Measurements from ENCODE around the gene NTMT1.

Gene NTMT1

DNA sequence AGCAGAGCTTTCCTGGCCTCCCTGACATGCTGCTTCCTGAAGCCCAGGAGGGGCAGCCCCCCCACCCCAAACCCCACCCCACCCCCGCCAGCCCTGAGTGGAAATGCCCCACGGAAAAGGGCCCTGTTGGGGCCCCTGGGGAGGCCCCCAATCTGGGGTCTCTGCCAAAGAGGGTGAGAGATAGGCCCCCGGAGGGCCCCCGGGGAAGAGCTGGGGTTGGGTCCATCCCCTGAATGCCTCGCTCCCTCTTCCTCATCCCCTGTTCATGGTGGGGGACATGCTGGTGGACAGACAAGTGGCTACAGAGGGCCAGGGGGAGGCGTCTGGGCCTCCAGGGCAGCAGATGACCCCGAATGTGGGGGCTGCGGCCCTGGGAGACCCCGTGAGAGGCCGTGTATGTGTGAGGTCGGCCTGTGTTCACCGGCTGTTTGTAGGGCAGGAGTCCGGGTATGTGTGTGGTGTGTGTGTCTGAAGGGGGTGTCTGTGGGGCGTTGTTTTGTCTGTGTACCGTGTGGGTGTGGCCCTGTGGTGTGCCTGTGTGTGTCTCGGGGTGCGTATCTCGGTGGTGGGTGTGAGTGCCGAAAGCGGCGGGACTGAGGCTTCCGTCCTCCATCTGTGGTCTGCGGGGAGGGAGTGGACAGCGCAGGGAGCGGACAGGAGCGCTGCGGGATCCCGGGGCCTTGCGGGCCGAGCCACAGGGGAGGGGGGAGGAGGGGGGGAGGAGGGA, 16.3 kb upstream of the NTMT1 start:
- Histone ChIP-seq H3K36me3 (ENCODE audit: insufficient read depth, low read length) (no peaks in the 10 kb centered on the region), H4K20me1 (ENCODE audit: insufficient read depth, low read length, poor library complexity, severe bottlenecking) (no peaks in the 10 kb centered on the region), H3F3A (ENCODE audit: low read depth) (no peaks in the 10 kb centered on the region), H3K4me2 (ENCODE audit: low read depth, low read length, poor library complexity, severe bottlenecking) (no peak overlapping the region), H3K4me1 (ENCODE audit: insufficient read depth, low read length, poor library complexity, severe bottlenecking) (peaks cover 17% of the 10 kb centered on the region), H2AFZ (ENCODE audit: low read length) (no peak overlapping the region), H3K27me3 (ENCODE audit: insufficient read depth, low read length, poor library complexity, severe bottlenecking) (no peaks in the 10 kb centered on the region), H3K79me2 (ENCODE audit: insufficient read depth, low read length) (no peaks in the 10 kb centered on the region), H3K9me2 (replicated peaks; ENCODE audit: low read depth, low read length) (no peaks in the 10 kb centered on the region), H3K9ac (ENCODE audit: low read depth, low read length, poor library complexity, severe bottlenecking) (no peak overlapping the region), H3K4me3 (ENCODE audit: low read length, poor library complexity, severe bottlenecking) (no peak overlapping the region), H3K9me3 (ENCODE audit: insufficient read depth, low read depth, low read length) (no peaks in the 10 kb centered on the region)
- no peak for TF ChIP-seq EZH2phosphoT487 (IDR thresholded peaks at IDR 0.05; ENCODE audit: borderline replicate concordance)
- TF ChIP-seq, protein P1, sequence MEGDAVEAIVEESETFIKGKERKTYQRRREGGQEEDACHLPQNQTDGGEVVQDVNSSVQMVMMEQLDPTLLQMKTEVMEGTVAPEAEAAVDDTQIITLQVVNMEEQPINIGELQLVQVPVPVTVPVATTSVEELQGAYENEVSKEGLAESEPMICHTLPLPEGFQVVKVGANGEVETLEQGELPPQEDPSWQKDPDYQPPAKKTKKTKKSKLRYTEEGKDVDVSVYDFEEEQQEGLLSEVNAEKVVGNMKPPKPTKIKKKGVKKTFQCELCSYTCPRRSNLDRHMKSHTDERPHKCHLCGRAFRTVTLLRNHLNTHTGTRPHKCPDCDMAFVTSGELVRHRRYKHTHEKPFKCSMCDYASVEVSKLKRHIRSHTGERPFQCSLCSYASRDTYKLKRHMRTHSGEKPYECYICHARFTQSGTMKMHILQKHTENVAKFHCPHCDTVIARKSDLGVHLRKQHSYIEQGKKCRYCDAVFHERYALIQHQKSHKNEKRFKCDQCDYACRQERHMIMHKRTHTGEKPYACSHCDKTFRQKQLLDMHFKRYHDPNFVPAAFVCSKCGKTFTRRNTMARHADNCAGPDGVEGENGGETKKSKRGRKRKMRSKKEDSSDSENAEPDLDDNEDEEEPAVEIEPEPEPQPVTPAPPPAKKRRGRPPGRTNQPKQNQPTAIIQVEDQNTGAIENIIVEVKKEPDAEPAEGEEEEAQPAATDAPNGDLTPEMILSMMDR (conservative IDR thresholded peaks at IDR 0.05; ENCODE audit: low read length), result no peak

DNA sequence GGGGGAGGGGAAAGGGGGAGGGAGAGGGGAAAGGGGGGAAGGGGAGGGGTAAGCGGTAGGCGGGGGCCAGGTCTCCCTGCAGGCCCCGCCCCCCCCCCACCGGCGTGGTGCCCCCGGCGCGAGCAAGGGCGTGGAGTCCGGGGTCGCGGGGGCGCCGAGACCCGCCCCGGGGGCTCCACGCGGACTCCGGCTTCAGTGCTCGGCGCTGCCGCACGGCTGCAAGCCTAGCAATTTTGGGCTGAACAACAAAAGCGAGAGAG, 15.8 kb upstream of the NTMT1 start:
- Histone ChIP-seq H3K4me3 (ENCODE audit: low read length, poor library complexity, severe bottlenecking) (peak overlapping the region; percentile 72), H3F3A (ENCODE audit: low read depth) (no peaks in the 10 kb centered on the region), H3K79me2 (ENCODE audit: insufficient read depth, low read length) (no peaks in the 10 kb centered on the region), H3K9ac (ENCODE audit: low read depth, low read length, poor library complexity, severe bottlenecking) (peak overlapping the region; percentile 65), H2AFZ (ENCODE audit: low read length) (no peak overlapping the region; the same call in 1 of the 2 replicates), H3K9me3 (ENCODE audit: insufficient read depth, low read depth, low read length) (no peaks in the 10 kb centered on the region), H3K27me3 (ENCODE audit: insufficient read depth, low read length, poor library complexity, severe bottlenecking) (no peaks in the 10 kb centered on the region), H3K4me2 (ENCODE audit: low read depth, low read length, poor library complexity, severe bottlenecking) (peak overlapping the region; percentile 84), H4K20me1 (ENCODE audit: insufficient read depth, low read length, poor library complexity, severe bottlenecking) (no peaks in the 10 kb centered on the region), H3K9me2 (replicated peaks; ENCODE audit: low read depth, low read length) (no peaks in the 10 kb centered on the region), H3K4me1 (ENCODE audit: insufficient read depth, low read length, poor library complexity, severe bottlenecking) (peaks cover 14% of the 10 kb centered on the region), H3K36me3 (ENCODE audit: insufficient read depth, low read length) (no peaks in the 10 kb centered on the region)
- TF ChIP-seq EZH2phosphoT487 (IDR thresholded peaks at IDR 0.05; ENCODE audit: borderline replicate concordance), result no peak
- TF ChIP-seq, protein P1 (conservative IDR thresholded peaks at IDR 0.05; ENCODE audit: low read length), result no peak

DNA sequence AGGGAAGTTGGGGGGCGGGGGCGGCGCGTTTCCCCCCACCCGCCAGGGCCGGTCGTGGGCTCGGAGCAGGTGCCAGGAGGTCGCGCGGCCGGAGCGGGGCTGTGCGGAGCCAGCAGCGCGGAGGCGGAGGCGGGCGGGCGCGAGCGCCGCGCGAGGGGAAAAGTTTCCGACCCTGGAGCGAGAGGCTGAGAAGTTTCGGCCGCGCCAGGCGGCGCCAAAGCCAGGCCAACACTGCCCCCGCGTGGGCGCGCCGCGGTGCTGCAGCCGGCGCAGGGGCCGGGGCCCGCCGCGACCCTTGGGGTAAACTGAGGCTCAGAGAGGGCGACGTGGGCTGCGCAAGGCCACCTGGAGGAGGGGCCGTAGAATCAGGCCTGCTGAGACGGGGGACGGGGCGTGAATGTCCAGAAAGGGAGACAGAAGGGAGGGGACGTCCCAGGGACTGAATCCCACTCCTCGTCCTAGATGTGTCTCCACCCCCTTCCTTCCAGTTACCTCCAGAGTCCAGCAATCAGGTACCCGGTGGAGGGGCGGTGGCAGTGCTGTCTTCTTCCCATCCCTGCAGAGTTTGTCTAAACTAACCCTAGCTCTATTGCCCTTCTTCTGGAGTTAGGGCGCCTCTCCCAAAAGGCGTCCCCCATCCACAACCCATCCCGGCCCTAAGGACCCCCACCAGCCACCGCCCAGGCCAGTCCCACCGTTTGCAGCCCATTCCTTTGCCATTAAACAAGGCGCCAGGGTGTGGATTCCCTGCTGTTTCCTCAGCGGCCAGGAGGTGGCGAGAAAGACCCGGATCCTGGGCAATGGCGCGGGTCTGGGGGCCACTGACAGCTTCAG, 15.3 kb upstream of the NTMT1 start:
- Histone ChIP-seq H3F3A (ENCODE audit: low read depth) (no peaks in the 10 kb centered on the region), H3K9ac (ENCODE audit: low read depth, low read length, poor library complexity, severe bottlenecking) (peak overlapping the region; percentile 65), H3K9me3 (ENCODE audit: insufficient read depth, low read depth, low read length) (no peaks in the 10 kb centered on the region), H3K9me2 (replicated peaks; ENCODE audit: low read depth, low read length) (no peaks in the 10 kb centered on the region), H3K79me2 (ENCODE audit: insufficient read depth, low read length) (no peaks in the 10 kb centered on the region), H3K27me3 (ENCODE audit: insufficient read depth, low read length, poor library complexity, severe bottlenecking) (no peaks in the 10 kb centered on the region), H3K4me2 (ENCODE audit: low read depth, low read length, poor library complexity, severe bottlenecking) (peak overlapping the region; percentile 84), H2AFZ (ENCODE audit: low read length) (peak overlapping the region; percentile 55; the same call in 1 of the 2 replicates), H3K4me3 (ENCODE audit: low read length, poor library complexity, severe bottlenecking) (peak overlapping the region; percentile 72), H3K4me1 (ENCODE audit: insufficient read depth, low read length, poor library complexity, severe bottlenecking) (peaks cover 14% of the 10 kb centered on the region), H4K20me1 (ENCODE audit: insufficient read depth, low read length, poor library complexity, severe bottlenecking) (no peaks in the 10 kb centered on the region), H3K36me3 (ENCODE audit: insufficient read depth, low read length) (no peaks in the 10 kb centered on the region)
- TF ChIP-seq EZH2phosphoT487 (IDR thresholded peaks at IDR 0.05; ENCODE audit: borderline replicate concordance), result no peak
- TF ChIP-seq, protein P1 (conservative IDR thresholded peaks at IDR 0.05; ENCODE audit: low read length), result peak; percentile 52

All from Loucy (cell line).